Esophagus muscularis mucosa (tissue), 4 donors: ENCODE data around the gene SRA1.

Experiments
- EP300 ChIP-seq: sonication (generic); formaldehyde crosslinking; IDR thresholded peaks from one replicate; pipeline ENCODE4 v1.6.1; 2017; ENCODE audit warnings: antibody characterized with exemption
- POLR2A ChIP-seq: fragments of 450-650 bp; IDR thresholded peaks from one replicate; pipeline ENCODE4 v1.6.1; 2017; ENCODE audit warnings: antibody characterized with exemption, moderate library complexity, mild to moderate bottlenecking, low read depth
- POLR2AphosphoS5 ChIP-seq, 2 donors: sonication (generic); formaldehyde crosslinking; IDR thresholded peaks; one replicate each; pipeline ENCODE4 v1.6.1; 2017; ENCODE audit warnings: antibody characterized with exemption in 2 of 2
- TF ChIP-seq, protein P1 (sequence below), 3 experiments: fragments of 200-600 bp in 2 of 3; fragments of 450-650 bp in 1 of 3; sonication (generic) in 2 of 3; IDR thresholded peaks; one replicate each; pipeline ENCODE4 v1.5.1; 2017 to 2019; ENCODE audit warnings: antibody characterized with exemption in 3 of 3, mild to moderate bottlenecking in 2 of 3, moderate library complexity in 1 of 3

- TF ChIP-seq, protein P1, sequence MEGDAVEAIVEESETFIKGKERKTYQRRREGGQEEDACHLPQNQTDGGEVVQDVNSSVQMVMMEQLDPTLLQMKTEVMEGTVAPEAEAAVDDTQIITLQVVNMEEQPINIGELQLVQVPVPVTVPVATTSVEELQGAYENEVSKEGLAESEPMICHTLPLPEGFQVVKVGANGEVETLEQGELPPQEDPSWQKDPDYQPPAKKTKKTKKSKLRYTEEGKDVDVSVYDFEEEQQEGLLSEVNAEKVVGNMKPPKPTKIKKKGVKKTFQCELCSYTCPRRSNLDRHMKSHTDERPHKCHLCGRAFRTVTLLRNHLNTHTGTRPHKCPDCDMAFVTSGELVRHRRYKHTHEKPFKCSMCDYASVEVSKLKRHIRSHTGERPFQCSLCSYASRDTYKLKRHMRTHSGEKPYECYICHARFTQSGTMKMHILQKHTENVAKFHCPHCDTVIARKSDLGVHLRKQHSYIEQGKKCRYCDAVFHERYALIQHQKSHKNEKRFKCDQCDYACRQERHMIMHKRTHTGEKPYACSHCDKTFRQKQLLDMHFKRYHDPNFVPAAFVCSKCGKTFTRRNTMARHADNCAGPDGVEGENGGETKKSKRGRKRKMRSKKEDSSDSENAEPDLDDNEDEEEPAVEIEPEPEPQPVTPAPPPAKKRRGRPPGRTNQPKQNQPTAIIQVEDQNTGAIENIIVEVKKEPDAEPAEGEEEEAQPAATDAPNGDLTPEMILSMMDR (IDR thresholded peaks at IDR 0.05), result no peak
- TF ChIP-seq POLR2AphosphoS5 (IDR thresholded peaks at IDR 0.05) (no peak), EP300 (no peak), POLR2A (no peak)
These were observed 16.4 kb upstream of the SRA1 start for GRCh38 chr5:140573683-140574082.
